Prostate gland (tissue), 2 donors: ENCODE measurements around the gene MUC21.

ENCODE experiments used
- CTCF ChIP-seq, 4 experiments: fragments of 200-600 bp in 2 of 4; fragments of 450-650 bp in 2 of 4; sonication (generic) in 2 of 4; IDR thresholded peaks; 1 replicate in 3 of 4; 2 replicates in 1 of 4; pipeline ENCODE4 v1.5.1; 2016 to 2019; ENCODE audit warnings: antibody characterized with exemption in 4 of 4, mild to moderate bottlenecking in 2 of 4, moderate library complexity in 2 of 4
- POLR2A ChIP-seq: fragments of 450-650 bp; IDR thresholded peaks from one replicate; pipeline ENCODE4 v1.6.1; 2016; ENCODE audit warnings: antibody characterized with exemption, mild to moderate bottlenecking

DNA sequence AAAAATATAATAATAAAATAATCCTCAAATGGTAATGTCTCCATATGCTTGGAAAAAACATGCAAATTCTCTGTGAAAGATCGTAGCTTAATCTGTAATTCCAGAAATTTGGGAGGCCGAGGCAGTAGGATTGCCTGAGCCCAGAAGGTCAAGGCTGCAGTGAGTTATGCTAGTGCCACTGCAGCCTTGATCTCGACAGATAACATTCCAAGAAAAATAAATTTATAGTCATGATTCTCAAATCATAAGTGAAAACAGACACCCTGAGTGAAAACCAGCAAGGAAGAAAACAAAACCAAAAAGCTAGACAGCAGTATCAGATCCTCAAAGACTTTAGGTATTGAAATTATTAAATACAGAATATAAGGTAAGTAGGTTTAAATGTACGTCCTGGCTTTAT lies 3.8 kb upstream of the MUC21 start:
- TF ChIP-seq CTCF (IDR thresholded peaks at IDR 0.05) (no peak), POLR2A (no peak)
